IMR-90 (cell line): ENCODE results near the gene APOE. TPM values are rescaled to one million over a fixed set of nuclear protein-coding genes. Genes with fewer than 3 reads are reported as not detected.
A peak's percentile ranks its signal among the peaks of the same experiment; 100 is the strongest.

Source experiments
- ATAC-seq: fragments of 200-7000 bp; cut with Tn5 transposase; 2 replicates; pipeline ENCODE4 v1.9.1; 2020; ENCODE audit warnings: low read depth, mild to moderate bottlenecking, moderate library complexity
- BruUV-seq: library from RNA; stranded (reverse); fragments of 400-500 nt; replicated peaks from 2 replicates; lab custom pipeline; 2021; lab: Mats Ljungman, UMichigan
- CTCF ChIA-PET: fragments of 300-600 bp; formaldehyde crosslinking; extraction: SDS; loops from one replicate; lab custom pipeline; 2021; ENCODE audit warnings: antibody characterized with exemption; lab: Yijun Ruan, JAX
- POLR2A ChIA-PET: fragments of 300-600 bp; sonication (Branson Sonifier 250); formaldehyde crosslinking; loops from one replicate; lab custom pipeline; 2022; ENCODE audit warnings: antibody characterized with exemption; ENCODE audit not compliant: unreplicated experiment; lab: Charles Lee
- DNase-seq: peaks from one replicate; pipeline ENCODE4 v3.0.0; 2013
- H2AFZ ChIP-seq: replicated peaks from 2 replicates; pipeline ENCODE3; 2013; ENCODE audit warnings: low read length, mild to moderate bottlenecking; ENCODE audit not compliant: poor library complexity
- H2AK5ac ChIP-seq: 2 replicates; pipeline ENCODE4 v1.6.1; 2013; ENCODE audit warnings: low read depth, low read length, inconsistent platforms
- H2AK9ac ChIP-seq: replicated peaks from 2 replicates; pipeline ENCODE3; 2013; ENCODE audit warnings: mild to moderate bottlenecking, low read depth, low read length, moderate library complexity; ENCODE audit not compliant: poor library complexity
- H2BK120ac ChIP-seq: 2 replicates; pipeline ENCODE4 v1.6.1; 2013; ENCODE audit warnings: low read depth, low read length, inconsistent platforms
- H2BK15ac ChIP-seq: 3 replicates; pipeline ENCODE4 v1.6.1; 2013; ENCODE audit warnings: low read depth, low read length, inconsistent platforms
- H2BK20ac ChIP-seq: 2 replicates; pipeline ENCODE4 v1.6.1; 2013; ENCODE audit warnings: low read depth, mild to moderate bottlenecking, inconsistent platforms, low read length, moderate library complexity
- H2BK5ac ChIP-seq: 2 replicates; pipeline ENCODE4 v1.6.1; 2013; ENCODE audit warnings: mild to moderate bottlenecking, low read depth, low read length, inconsistent platforms; ENCODE audit not compliant: poor library complexity, severe bottlenecking
- H3K14ac ChIP-seq: replicated peaks from 2 replicates; pipeline ENCODE4 v1.6.1; 2013; ENCODE audit warnings: low read depth, low read length, inconsistent platforms
- H3K18ac ChIP-seq: 2 replicates; pipeline ENCODE4 v1.6.1; 2013; ENCODE audit warnings: low read depth, low read length, control low read depth
- H3K23ac ChIP-seq: 2 replicates; pipeline ENCODE4 v1.6.1; 2013; ENCODE audit warnings: low read depth, low read length, inconsistent platforms
- H3K27ac ChIP-seq: 2 replicates; pipeline ENCODE4 v1.5.1; 2013; ENCODE audit warnings: mild to moderate bottlenecking, control low read depth, low read length; ENCODE audit not compliant: insufficient read depth
- H3K27me3 ChIP-seq: 2 replicates; pipeline ENCODE4 v1.6.1; 2013; ENCODE audit warnings: low read length; ENCODE audit not compliant: control insufficient read depth, insufficient read depth
- H3K36me3 ChIP-seq: 2 replicates; pipeline ENCODE4 v1.6.1; 2013; ENCODE audit warnings: low read length, mixed read lengths; ENCODE audit not compliant: control insufficient read depth, insufficient read depth
- H3K4ac ChIP-seq: 2 replicates; pipeline ENCODE4 v1.6.1; 2013; ENCODE audit warnings: low read depth, low read length, inconsistent platforms
- H3K4me1 ChIP-seq: 2 replicates; pipeline ENCODE4 v1.6.1; 2013; ENCODE audit warnings: low read length, mixed read lengths; ENCODE audit not compliant: control insufficient read depth, insufficient read depth
- H3K4me2 ChIP-seq: 2 replicates; pipeline ENCODE4 v1.6.1; 2013; ENCODE audit warnings: low read depth, mild to moderate bottlenecking, control low read depth, low read length, moderate library complexity
- H3K4me3 ChIP-seq: 2 replicates; pipeline ENCODE4 v1.5.1; 2013; ENCODE audit warnings: low read depth, mild to moderate bottlenecking, control low read depth, low read length, moderate library complexity; ENCODE audit not compliant: insufficient read depth
- H3K56ac ChIP-seq: 2 replicates; pipeline ENCODE4 v1.6.1; 2013; ENCODE audit warnings: low read length, inconsistent platforms; ENCODE audit not compliant: insufficient read depth; ENCODE audit errors: extremely low read depth
- H3K79me1 ChIP-seq, 2 experiments: 2 replicates each; pipeline ENCODE4 v1.6.1; 2013; ENCODE audit warnings: low read length in 2 of 2, inconsistent platforms in 1 of 2, low read depth in 1 of 2
- H3K9ac ChIP-seq: 2 replicates; pipeline ENCODE4 v1.6.1; 2013; ENCODE audit warnings: low read depth, low read length, control low read depth
- H3K9me1 ChIP-seq: 2 replicates; pipeline ENCODE4 v1.6.1; 2013; ENCODE audit warnings: low read length, inconsistent platforms; ENCODE audit not compliant: insufficient read depth
- H3K9me3 ChIP-seq: 2 replicates; pipeline ENCODE4 v1.6.1; 2013; ENCODE audit warnings: low read length; ENCODE audit not compliant: control insufficient read depth, insufficient read depth
- H4K20me1 ChIP-seq: 2 replicates; pipeline ENCODE4 v1.6.1; 2013; ENCODE audit warnings: low read length, inconsistent platforms; ENCODE audit not compliant: insufficient read depth
- H4K5ac ChIP-seq: 2 replicates; pipeline ENCODE4 v1.6.1; 2013; ENCODE audit warnings: mild to moderate bottlenecking, low read depth, low read length, control low read depth
- H4K8ac ChIP-seq, 2 experiments: 2 replicates each; pipeline ENCODE4 v1.6.1; 2013; ENCODE audit warnings: low read depth in 2 of 2, low read length in 2 of 2, control low read depth in 1 of 2, inconsistent platforms in 1 of 2
- H4K91ac ChIP-seq: 2 replicates; pipeline ENCODE4 v1.6.1; 2013; ENCODE audit warnings: low read depth, low read length, inconsistent platforms; ENCODE audit not compliant: insufficient read depth
- MAFK ChIP-seq: IDR thresholded peaks from 2 replicates; pipeline ENCODE4 v1.6.1; 2012; ENCODE audit warnings: low read depth, low read length, improper control_type of control experiment
- WGBS, 2 experiments: methylation state at CpG; one replicate each; pipeline versions ENCODE4 v1.1.5 to v1.1.7; 2013; ENCODE audit warnings: missing lambda C conversion rate in 2 of 2; ENCODE audit not compliant: insufficient read length in 1 of 2; ENCODE audit errors: extremely low coverage in 2 of 2; 5-methylcytosine and 5-hydroxymethylcytosine counted together
- dilution Hi-C: fragments of 300-500 bp; cut with HindIII; formaldehyde crosslinking; loops from one replicate; pipeline ENCODE4 v1.14.3; 2018; ENCODE audit warnings: low sequenced_read_pairs; ENCODE audit not compliant: unreplicated experiment
- in situ Hi-C: fragments of 300-500 bp; cut with MboI; formaldehyde crosslinking; loops from 3 replicates; pipeline ENCODE4 v1.14.3; 2019; ENCODE audit warnings: low sequenced_read_pairs, inconsistent platforms, mixed read lengths
- intact Hi-C: fragments of 100-400 bp; cut with micrococcal nuclease; formaldehyde crosslinking; loops from 2 replicates; pipeline ENCODE4 v1.10.0; 2022
- polyA plus RNA-seq, 3 experiments: library from polyadenylated mRNA; depleted of rRNA; stranded (reverse); fragments of >200 nt; gene quantifications; 2 replicates each; pipeline ENCODE4 v1.2.3, GENCODE V29; 2012; ENCODE audit warnings: low replicate concordance in 1 of 3
- total RNA-seq: library from RNA; depleted of rRNA; stranded (reverse); fragments of >200 nt; gene quantifications from 2 replicates; pipeline ENCODE4 v1.2.3, GENCODE V29; 2012

APOE gene
- total and polyA plus RNA-seq, 2 of the 4 experiments (the other 2 are of a cell fraction) = 0.18 to 2.0 TPM

DNA sequence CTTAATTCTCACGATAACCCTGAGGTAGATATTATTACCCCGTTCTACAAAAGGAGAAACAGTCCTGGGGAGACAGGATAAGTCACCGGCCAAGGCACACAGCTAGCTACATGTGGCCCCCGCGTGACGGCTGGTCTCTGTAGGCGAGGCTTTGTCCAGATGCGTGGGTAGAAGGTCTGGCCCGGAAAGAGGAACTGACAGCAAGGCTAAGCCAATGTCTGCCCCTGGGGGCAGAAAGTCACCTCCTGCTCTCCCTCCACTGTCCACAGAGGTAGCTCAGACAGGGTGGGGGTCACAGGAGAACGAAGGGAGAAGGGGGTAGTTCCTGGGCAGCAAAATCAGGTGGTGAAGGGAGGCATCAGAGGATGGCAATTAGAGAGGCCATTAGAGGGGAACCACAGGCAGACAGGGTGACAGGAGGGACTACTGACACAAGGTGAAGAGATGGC is 38.2 kb downstream of the APOE start:
- no peak overlapping the region for H3K4me3 ChIP-seq
- no peak overlapping the region for H3K56ac ChIP-seq
- no peak overlapping the region for H4K8ac ChIP-seq
- H3K9ac ChIP-seq = no peak overlapping the region
- WGBS, 2 experiments = 82% methylated on average over 6 of the region's 10 CpGs; no CpG with 5 or more reads in 1 of the 2 experiments
- H2BK15ac ChIP-seq = no peak overlapping the region
- no peak overlapping the region for H2AK5ac ChIP-seq
- H2AK9ac ChIP-seq = peak overlapping the region; percentile 81
- TF ChIP-seq MAFK = no peak
- ATAC-seq (no peak), DNase-seq (no peak)
- H3K14ac ChIP-seq = no peak overlapping the region
- no peak overlapping the region for H3K18ac ChIP-seq
- no peaks in the 10 kb centered on the region for H3K9me1 ChIP-seq
- ChIA-PET POLR2A (no interaction called here), CTCF (no interaction called here)
- BruUV-seq = no TSS peak
- no peak overlapping the region for H2BK120ac ChIP-seq
- H3K9me3 ChIP-seq = no peaks in the 10 kb centered on the region
- intact Hi-C loops (no loop called here), in situ Hi-C loops (no loop called here), dilution Hi-C loops (no loop called here)
- no peaks in the 10 kb centered on the region for H3K79me1 ChIP-seq
- no peak overlapping the region for H2BK5ac ChIP-seq
- H3K4me1 ChIP-seq = no peaks in the 10 kb centered on the region
- H3K4ac ChIP-seq = no peak overlapping the region
- H3K27ac ChIP-seq = no peak overlapping the region
- H3K36me3 ChIP-seq = no peaks in the 10 kb centered on the region
- H3K4me2 ChIP-seq = no peak overlapping the region
- no peak overlapping the region for H4K5ac ChIP-seq
- H4K20me1 ChIP-seq = no peaks in the 10 kb centered on the region
- H2AFZ ChIP-seq = peak overlapping the region; percentile 41
- H3K27me3 ChIP-seq = peaks cover 6% of the 10 kb centered on the region; the same call in 1 of the 2 replicates
- no peak overlapping the region for H2BK20ac ChIP-seq
- no peak overlapping the region for H4K91ac ChIP-seq
- H3K23ac ChIP-seq = no peak overlapping the region
